Liver (tissue), 9 donors: Measurements from ENCODE around the gene ISCU. TPM values are rescaled to one million over a fixed set of nuclear protein-coding genes. Genes with fewer than 3 reads are reported as not detected.

Source experiments
- DNase-seq: peaks from one replicate; pipeline ENCODE4 v3.0.0-alpha.2; 2017; ENCODE audit warnings: low spot score
- H3K27ac ChIP-seq, 2 donors: one replicate each; pipeline ENCODE4 v1.7.0; 2013; ENCODE audit warnings: inconsistent platforms in 2 of 2, low read length in 2 of 2, control low read depth in 1 of 2, low read depth in 1 of 2, mild to moderate bottlenecking in 1 of 2
- H3K27me3 ChIP-seq, 4 donors: one replicate each; pipeline versions ENCODE4 v1.6.1 to v1.7.0; 2013; ENCODE audit warnings: low read length in 3 of 4, inconsistent platforms in 1 of 4, mild to moderate bottlenecking in 1 of 4, moderate library complexity in 1 of 4; ENCODE audit not compliant: control insufficient read depth in 4 of 4, insufficient read depth in 4 of 4
- H3K36me3 ChIP-seq, 4 donors: one replicate each; pipeline versions ENCODE4 v1.6.1 to v1.7.0; 2013; ENCODE audit warnings: low read length in 3 of 4, mild to moderate bottlenecking in 3 of 4, low read depth in 1 of 4, moderate library complexity in 1 of 4; ENCODE audit not compliant: control insufficient read depth in 4 of 4, insufficient read depth in 3 of 4
- H3K4me1 ChIP-seq, 4 donors: one replicate each; pipeline versions ENCODE4 v1.6.1 to v1.7.0; 2013; ENCODE audit warnings: low read length in 3 of 4, mild to moderate bottlenecking in 3 of 4, moderate library complexity in 1 of 4; ENCODE audit not compliant: control insufficient read depth in 4 of 4, insufficient read depth in 4 of 4
- H3K4me3 ChIP-seq, 3 donors: one replicate each; pipeline versions ENCODE4 v1.6.1 to v1.7.0; 2013; ENCODE audit warnings: low read length in 3 of 3, control low read depth in 1 of 3, low read depth in 1 of 3, mild to moderate bottlenecking in 1 of 3
- H3K9ac ChIP-seq, 2 donors: one replicate each; pipeline ENCODE4 v1.7.0; 2013; ENCODE audit warnings: low read length in 2 of 2, mild to moderate bottlenecking in 2 of 2, moderate library complexity in 2 of 2, control low read depth in 1 of 2, low read depth in 1 of 2
- H3K9me3 ChIP-seq, 4 donors: one replicate each; pipeline versions ENCODE4 v1.6.1 to v1.7.0; 2013; ENCODE audit warnings: low read length in 3 of 4; ENCODE audit not compliant: control insufficient read depth in 4 of 4
- CTCF ChIP-seq: fragments of 150-350 bp; IDR thresholded peaks from 2 replicates; pipeline ENCODE4 v1.5.1; 2017; ENCODE audit warnings: improper control_type of control experiment, low read depth, low read length; ENCODE audit not compliant: missing input control
- EGR1 ChIP-seq, 2 donors: IDR thresholded peaks; 2 replicates each; pipeline ENCODE4 v1.6.1; 2016 to 2018; ENCODE audit warnings: antibody characterized with exemption in 2 of 2, low read depth in 2 of 2
- FOXA1 ChIP-seq: IDR thresholded peaks from 2 replicates; pipeline ENCODE4 v1.6.1; 2016; ENCODE audit warnings: antibody characterized with exemption
- FOXA2 ChIP-seq: IDR thresholded peaks from 2 replicates; pipeline ENCODE4 v1.6.1; 2016; ENCODE audit warnings: antibody characterized with exemption
- HNF4A ChIP-seq, 2 donors: conservative IDR thresholded peaks; 2 replicates each; pipeline ENCODE4 v1.6.1; 2016; ENCODE audit warnings: antibody characterized with exemption in 2 of 2, mild to moderate bottlenecking in 2 of 2
- HNF4G ChIP-seq: IDR thresholded peaks from 2 replicates; pipeline ENCODE4 v1.6.1; 2016; ENCODE audit warnings: antibody characterized with exemption
- JUND ChIP-seq, 2 donors: IDR thresholded peaks; 2 replicates each; pipeline ENCODE4 v1.6.1; 2016; ENCODE audit warnings: antibody characterized with exemption in 2 of 2
- NR2F2 ChIP-seq: IDR thresholded peaks from 2 replicates; pipeline ENCODE4 v1.6.1; 2016; ENCODE audit warnings: antibody characterized with exemption
- REST ChIP-seq: IDR thresholded peaks from 2 replicates; pipeline ENCODE4 v1.6.1; 2016; ENCODE audit warnings: antibody characterized with exemption, mild to moderate bottlenecking
- RXRA ChIP-seq, 2 donors: IDR thresholded peaks; 2 replicates each; pipeline ENCODE4 v1.6.1; 2017 to 2018; ENCODE audit warnings: antibody characterized with exemption in 2 of 2, mild to moderate bottlenecking in 1 of 2
- SP1 ChIP-seq: IDR thresholded peaks from 2 replicates; pipeline ENCODE4 v1.6.1; 2018; ENCODE audit warnings: antibody characterized with exemption, mild to moderate bottlenecking
- TAF1 ChIP-seq: conservative IDR thresholded peaks from 2 replicates; pipeline ENCODE4 v1.6.1; 2016; ENCODE audit warnings: antibody characterized with exemption, mild to moderate bottlenecking
- YY1 ChIP-seq: IDR thresholded peaks from 2 replicates; pipeline ENCODE4 v1.6.1; 2016; ENCODE audit warnings: antibody characterized with exemption, mild to moderate bottlenecking
- WGBS: extraction: QIAGEN DNeasy Blood & Tissue Kit; methylation state at CpG from one replicate; pipeline ENCODE4 v1.1.7; 2013; 5-methylcytosine and 5-hydroxymethylcytosine counted together
- polyA plus RNA-seq, 2 donors: library from polyadenylated mRNA; stranded (reverse) in 1 of 2; unstranded in 1 of 2; fragments of 200-250 nt in 1 of 2; fragments of >200 nt in 1 of 2; fragmentation: Nextera tagmentation in 1 of 2; extraction: Ambion mirVana in 1 of 2; gene quantifications; one replicate each; pipeline versions ENCODE4 v1.2.1 to v1.2.3, GENCODE V29; 2013 to 2015
- total RNA-seq, 2 donors: library from RNA; depleted of rRNA; stranded (reverse); fragments of >200 nt; gene quantifications; one replicate each; pipeline ENCODE4 v1.2.3, GENCODE V29; 2014
- TF ChIP-seq, protein P1 (sequence below): IDR thresholded peaks from 2 replicates; pipeline ENCODE4 v1.6.1; 2016; ENCODE audit warnings: antibody characterized with exemption
- TF ChIP-seq, protein P2 (sequence below): IDR thresholded peaks from 2 replicates; pipeline ENCODE4 v1.6.1; 2016; ENCODE audit warnings: antibody characterized with exemption
- TF ChIP-seq, protein P3 (sequence below): IDR thresholded peaks from 2 replicates; pipeline ENCODE4 v1.6.1; 2016; ENCODE audit warnings: antibody characterized with exemption
- donor health status: healthy.
- donor health status: healthy.
- donor health status: healthy.
- donor health status: healthy.
- donor health status: healthy.

ISCU gene
- total and polyA plus RNA-seq, 4 donors: 42.3 to 85.9 (median 63.8) TPM

DNA sequence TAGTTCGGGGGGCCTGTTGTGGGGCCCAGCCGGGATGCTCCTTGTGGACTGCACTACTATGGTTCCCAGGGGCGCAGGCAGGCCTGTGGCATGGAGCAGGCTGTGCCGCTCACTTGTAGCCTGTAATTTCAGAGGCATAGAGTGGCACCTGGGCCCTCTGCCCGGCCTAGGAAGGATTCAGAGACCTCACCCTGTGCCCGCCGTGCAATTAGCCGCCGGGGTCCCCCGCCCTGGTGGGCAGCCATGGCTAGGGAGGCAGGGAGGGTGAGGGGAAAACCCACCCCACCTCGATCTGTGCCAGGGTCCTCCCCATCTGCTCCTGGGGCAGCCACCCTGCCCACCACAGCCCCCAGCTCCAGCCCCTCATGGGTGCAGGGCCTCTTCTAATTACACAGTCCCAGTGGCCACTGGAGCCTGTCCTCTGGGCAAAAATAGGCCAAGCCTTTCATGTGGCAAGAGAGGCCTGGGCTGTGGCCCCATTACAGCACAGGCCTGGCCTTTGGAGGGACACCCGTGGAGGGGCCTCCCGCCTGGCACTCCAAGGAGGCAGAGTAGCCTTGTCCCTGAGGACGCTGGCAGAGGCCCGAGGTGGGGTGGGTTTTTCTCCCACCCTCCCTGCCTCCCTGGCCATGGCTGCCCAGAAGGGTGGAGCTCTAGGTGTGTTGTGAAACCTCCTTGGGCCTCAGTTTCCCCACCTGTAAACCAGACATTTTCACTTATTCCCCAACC, 40.7 kb downstream of the ISCU start:
- 94% methylated on average over 15 of the region's 15 CpGs for WGBS
- no peaks in the 10 kb centered on the region for H3K9me3 ChIP-seq
- no peaks in the 10 kb centered on the region for H3K36me3 ChIP-seq
- no peak overlapping the region for H3K4me3 ChIP-seq
- H3K4me1 ChIP-seq: no peaks in the 10 kb centered on the region
- H3K9ac ChIP-seq: no peak overlapping the region
- TF ChIP-seq YY1 (no peak), NR2F2 (no peak), FOXA2 (no peak), SP1 (no peak), TAF1 (no peak), RXRA (IDR thresholded peaks at IDR 0.05) (no peak), FOXA1 (no peak), CTCF (no peak), HNF4G (no peak), EGR1 (IDR thresholded peaks at IDR 0.05; ENCODE audit: low read depth in 2 of 2) (no peak), HNF4A (conservative IDR thresholded peaks at IDR 0.05) (no peak), JUND (IDR thresholded peaks at IDR 0.05) (no peak), REST (no peak)
- TF ChIP-seq, protein P1, sequence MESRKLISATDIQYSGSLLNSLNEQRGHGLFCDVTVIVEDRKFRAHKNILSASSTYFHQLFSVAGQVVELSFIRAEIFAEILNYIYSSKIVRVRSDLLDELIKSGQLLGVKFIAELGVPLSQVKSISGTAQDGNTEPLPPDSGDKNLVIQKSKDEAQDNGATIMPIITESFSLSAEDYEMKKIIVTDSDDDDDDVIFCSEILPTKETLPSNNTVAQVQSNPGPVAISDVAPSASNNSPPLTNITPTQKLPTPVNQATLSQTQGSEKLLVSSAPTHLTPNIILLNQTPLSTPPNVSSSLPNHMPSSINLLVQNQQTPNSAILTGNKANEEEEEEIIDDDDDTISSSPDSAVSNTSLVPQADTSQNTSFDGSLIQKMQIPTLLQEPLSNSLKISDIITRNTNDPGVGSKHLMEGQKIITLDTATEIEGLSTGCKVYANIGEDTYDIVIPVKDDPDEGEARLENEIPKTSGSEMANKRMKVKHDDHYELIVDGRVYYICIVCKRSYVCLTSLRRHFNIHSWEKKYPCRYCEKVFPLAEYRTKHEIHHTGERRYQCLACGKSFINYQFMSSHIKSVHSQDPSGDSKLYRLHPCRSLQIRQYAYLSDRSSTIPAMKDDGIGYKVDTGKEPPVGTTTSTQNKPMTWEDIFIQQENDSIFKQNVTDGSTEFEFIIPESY: no peak
- TF ChIP-seq, protein P2, sequence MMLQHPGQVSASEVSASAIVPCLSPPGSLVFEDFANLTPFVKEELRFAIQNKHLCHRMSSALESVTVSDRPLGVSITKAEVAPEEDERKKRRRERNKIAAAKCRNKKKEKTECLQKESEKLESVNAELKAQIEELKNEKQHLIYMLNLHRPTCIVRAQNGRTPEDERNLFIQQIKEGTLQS: no peak
- TF ChIP-seq, protein P3, sequence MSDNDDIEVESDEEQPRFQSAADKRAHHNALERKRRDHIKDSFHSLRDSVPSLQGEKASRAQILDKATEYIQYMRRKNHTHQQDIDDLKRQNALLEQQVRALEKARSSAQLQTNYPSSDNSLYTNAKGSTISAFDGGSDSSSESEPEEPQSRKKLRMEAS: no peak
- no peak overlapping the region for H3K27ac ChIP-seq
- H3K27me3 ChIP-seq: no peaks in the 10 kb centered on the region
- DNase-seq: no peak

GRCh38 chr12:108603743-108604142, 41.3 kb downstream of the ISCU start:
- H3K4me1 ChIP-seq: no peaks in the 10 kb centered on the region
- H3K27ac ChIP-seq: no peak overlapping the region
- no peak overlapping the region for H3K9ac ChIP-seq
- H3K27me3 ChIP-seq: no peaks in the 10 kb centered on the region
- no peaks in the 10 kb centered on the region for H3K9me3 ChIP-seq
- no peak for DNase-seq
- no peak overlapping the region for H3K4me3 ChIP-seq
- H3K36me3 ChIP-seq: no peaks in the 10 kb centered on the region
- 79% methylated on average over 4 of the region's 4 CpGs for WGBS
- TF ChIP-seq, protein P3: no peak
- TF ChIP-seq, protein P2: no peak
- TF ChIP-seq NR2F2 (no peak), REST (no peak), CTCF (no peak), HNF4A (conservative IDR thresholded peaks at IDR 0.05) (no peak), FOXA1 (no peak), RXRA (IDR thresholded peaks at IDR 0.05) (no peak)
